ENCODE data around the gene NUDCD2. TPM values are rescaled to one million over a fixed set of nuclear protein-coding genes. Genes with fewer than 3 reads are reported as not detected.

The NUDCD2 gene
- total and polyA plus RNA-seq, 2 donors (not counting 3 experiments of a cell fraction or from before 2014, with no cell fraction given): 3.9 to 50.3 TPM

DNA sequence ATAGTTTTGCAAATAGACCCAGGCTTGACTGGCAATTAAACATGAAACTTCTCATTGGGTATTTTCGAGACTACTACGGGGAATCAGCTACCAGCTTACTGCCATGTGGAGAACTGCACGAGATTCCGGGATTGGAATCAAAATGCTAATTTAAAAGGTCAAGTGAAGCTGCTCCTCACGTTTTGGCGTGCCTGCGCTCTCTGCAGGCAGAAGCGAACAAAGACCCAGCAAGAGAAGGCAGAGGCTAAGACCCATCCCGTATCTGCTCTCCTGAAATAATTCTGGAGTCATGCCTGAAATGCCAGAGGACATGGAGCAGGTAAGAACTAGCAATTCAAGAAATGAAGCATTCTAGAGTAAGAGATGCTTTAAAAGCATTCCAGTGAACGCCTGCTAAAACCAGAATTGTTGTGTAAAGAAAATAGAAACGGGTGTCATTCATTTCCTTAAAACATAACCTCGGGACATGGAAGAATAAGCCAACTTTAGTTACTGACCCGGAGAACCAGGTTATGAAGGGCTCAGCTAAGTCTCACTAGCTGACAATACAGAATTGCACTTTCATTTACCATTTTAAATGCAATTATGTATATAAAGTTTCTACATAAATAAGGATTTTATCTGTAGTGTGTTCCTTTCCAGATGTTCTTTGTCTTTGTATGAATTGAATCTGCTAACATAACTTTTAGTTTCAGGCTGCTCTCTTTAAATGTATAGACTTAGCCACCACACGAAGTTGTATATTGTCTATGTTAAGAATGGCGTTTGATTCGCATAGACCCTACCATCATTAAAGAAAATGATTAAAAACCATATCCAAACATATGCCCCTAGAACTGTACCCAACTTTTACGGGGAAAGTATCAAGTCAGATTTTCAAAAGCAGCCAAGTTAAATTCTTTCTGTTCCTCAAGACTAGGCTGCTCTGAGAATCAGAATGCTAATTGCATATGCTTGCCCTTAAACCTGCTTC, 43.5 kb upstream of the NUDCD2 start:
- Histone ChIP-seq H3K4me2 (ENCODE audit: insufficient read depth, low read length) (peak overlapping the region; percentile 89), H3K9me1 (replicated peaks; ENCODE audit: control insufficient read depth, extremely low read depth, insufficient read depth, low read length) (no peaks in the 10 kb centered on the region), H3K9ac (replicated peaks; ENCODE audit: extremely low read depth, insufficient read depth, low read length) (peak overlapping the region; percentile 84), H4K20me1 (replicated peaks; ENCODE audit: control insufficient read depth, extremely low read depth, insufficient read depth, low read length) (no peaks in the 10 kb centered on the region), H3K79me2 (ENCODE audit: control insufficient read depth, insufficient read depth, low read length) (peaks cover 27% of the 10 kb centered on the region), H3K27ac (ENCODE audit: insufficient read depth, low read depth, low read length) (peak overlapping the region; percentile 70), H2AFZ (ENCODE audit: low read depth, low read length) (peak overlapping the region; percentile 60), H3K4me3 (replicated peaks in 1 of 3; ENCODE audit: insufficient read depth in 1 of 3, low read depth in 1 of 3, low read length in 3 of 3) (peak overlapping the region; percentile 46 to 98 (median 59)), H3K27me3 (ENCODE audit: control insufficient read depth in 2 of 2, insufficient read depth in 2 of 2, low read length in 2 of 2) (no peaks in the 10 kb centered on the region), H3K4me1 (ENCODE audit: control insufficient read depth, extremely low read depth, insufficient read depth, low read length) (peaks cover 22% of the 10 kb centered on the region), H3K9me3 (replicated peaks; ENCODE audit: control insufficient read depth, insufficient read depth, low read length) (no peaks in the 10 kb centered on the region), H3K36me3 (ENCODE audit: control insufficient read depth in 2 of 2, extremely low read depth in 1 of 2, insufficient read depth in 2 of 2, low read length in 2 of 2) (no peaks in the 10 kb centered on the region)
- dilution Hi-C loops (cut with MboI; ENCODE audit: extremely low pct_ligation_motif_present, low sequenced_read_pairs): no loop called here
- TF ChIP-seq, protein P1, sequence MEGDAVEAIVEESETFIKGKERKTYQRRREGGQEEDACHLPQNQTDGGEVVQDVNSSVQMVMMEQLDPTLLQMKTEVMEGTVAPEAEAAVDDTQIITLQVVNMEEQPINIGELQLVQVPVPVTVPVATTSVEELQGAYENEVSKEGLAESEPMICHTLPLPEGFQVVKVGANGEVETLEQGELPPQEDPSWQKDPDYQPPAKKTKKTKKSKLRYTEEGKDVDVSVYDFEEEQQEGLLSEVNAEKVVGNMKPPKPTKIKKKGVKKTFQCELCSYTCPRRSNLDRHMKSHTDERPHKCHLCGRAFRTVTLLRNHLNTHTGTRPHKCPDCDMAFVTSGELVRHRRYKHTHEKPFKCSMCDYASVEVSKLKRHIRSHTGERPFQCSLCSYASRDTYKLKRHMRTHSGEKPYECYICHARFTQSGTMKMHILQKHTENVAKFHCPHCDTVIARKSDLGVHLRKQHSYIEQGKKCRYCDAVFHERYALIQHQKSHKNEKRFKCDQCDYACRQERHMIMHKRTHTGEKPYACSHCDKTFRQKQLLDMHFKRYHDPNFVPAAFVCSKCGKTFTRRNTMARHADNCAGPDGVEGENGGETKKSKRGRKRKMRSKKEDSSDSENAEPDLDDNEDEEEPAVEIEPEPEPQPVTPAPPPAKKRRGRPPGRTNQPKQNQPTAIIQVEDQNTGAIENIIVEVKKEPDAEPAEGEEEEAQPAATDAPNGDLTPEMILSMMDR (IDR thresholded peaks at IDR 0.05; ENCODE audit: extremely low read depth in 1 of 2, insufficient read depth in 1 of 2, low read depth in 1 of 2, low read length in 2 of 2): peak; percentile 18 to 38
- TF ChIP-seq, protein P2, sequence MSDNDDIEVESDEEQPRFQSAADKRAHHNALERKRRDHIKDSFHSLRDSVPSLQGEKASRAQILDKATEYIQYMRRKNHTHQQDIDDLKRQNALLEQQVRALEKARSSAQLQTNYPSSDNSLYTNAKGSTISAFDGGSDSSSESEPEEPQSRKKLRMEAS (IDR thresholded peaks at IDR 0.05; ENCODE audit: insufficient read depth, insufficient read length): no peak
- TF ChIP-seq MYC (IDR thresholded peaks at IDR 0.05; ENCODE audit: low read depth, low read length) (no peak), POLR2A (IDR thresholded peaks at IDR 0.05; ENCODE audit: low read depth, low read length) (peak; percentile 57), POLR2AphosphoS5 (IDR thresholded peaks at IDR 0.05; ENCODE audit: insufficient read depth, low read depth, low read length) (peak; percentile 34), JUN (IDR thresholded peaks at IDR 0.05; ENCODE audit: borderline replicate concordance, insufficient read depth, insufficient read length, low read depth) (no peak), GATA2 (IDR thresholded peaks at IDR 0.05; ENCODE audit: insufficient read depth, insufficient read length, low read depth, low read length) (no peak)
- DNase-seq (ENCODE audit: low read depth, low spot score): peak; percentile 86
- intact Hi-C loops (cut with micrococcal nuclease): loop anchor here (1.0 to 2.0 kb wide), 3 partner anchors 29 to 357 kb away; no protein-coding TSS in a partner anchor
- BruUV-seq (replicated peaks): TSS peak; percentile 0
- POLR2A ChIA-PET: interaction anchor here (0.9 kb wide), 1 partner anchor 45 kb away, joined by 4 read pairs; no protein-coding TSS in a partner anchor
- peak; percentile 85 for FAIRE-seq
- CTCF ChIA-PET: interaction anchor here (0.6 to 1.4 kb wide), 8 partner anchors 14 to 95 kb away, joined by 3 to 13 read pairs (median 4); partner anchors contain the start of genes HMMR and NUDCD2

Measured in endothelial cell of umbilical vein (primary cell).